Astrocyte of the cerebellum (primary cell): Measurements from ENCODE around the gene TUBE1.

Source experiments
- DNase-seq: peaks from one replicate; pipeline ENCODE4 v3.0.0-alpha.2; 2011; ENCODE audit warnings: low read depth
- H3K4me3 ChIP-seq: 2 replicates; pipeline ENCODE4 v1.5.1; 2011; ENCODE audit warnings: mild to moderate bottlenecking, low read depth, low read length, moderate library complexity
- in situ Hi-C: cut with HindIII; loops from 2 replicates; pipeline ENCODE4 v1.10.0; 2017; ENCODE audit warnings: low sequenced_read_pairs
- TF ChIP-seq, protein P1 (sequence below): IDR thresholded peaks from 2 replicates; pipeline ENCODE4 v1.5.1; 2012; ENCODE audit warnings: low read length, low read depth, moderate library complexity, mild to moderate bottlenecking; ENCODE audit errors: missing control alignments

The TUBE1 gene

DNA sequence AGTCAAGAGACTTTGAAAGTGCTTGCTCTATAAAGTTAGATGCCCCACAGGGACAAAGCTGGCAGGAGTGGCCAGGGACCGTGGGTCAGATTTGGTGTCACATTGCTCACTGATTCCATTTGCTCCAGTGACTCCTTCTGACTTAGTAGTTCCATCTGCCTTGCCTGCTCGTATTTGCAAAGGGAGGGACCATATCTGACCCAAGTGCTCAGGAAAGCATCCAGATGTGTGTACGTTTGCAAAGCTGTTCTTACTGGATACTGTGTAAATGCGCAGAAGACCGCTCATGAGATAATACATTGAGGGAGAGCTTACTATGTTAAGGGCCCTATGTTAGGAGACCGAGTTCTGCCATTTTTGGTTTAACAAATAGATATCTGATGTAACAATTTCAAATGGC is 54.6 kb downstream of the TUBE1 start:
- H3K4me3 ChIP-seq = no peak overlapping the region
- DNase-seq = no peak
- in situ Hi-C loops = no loop called here
- TF ChIP-seq, protein P1, sequence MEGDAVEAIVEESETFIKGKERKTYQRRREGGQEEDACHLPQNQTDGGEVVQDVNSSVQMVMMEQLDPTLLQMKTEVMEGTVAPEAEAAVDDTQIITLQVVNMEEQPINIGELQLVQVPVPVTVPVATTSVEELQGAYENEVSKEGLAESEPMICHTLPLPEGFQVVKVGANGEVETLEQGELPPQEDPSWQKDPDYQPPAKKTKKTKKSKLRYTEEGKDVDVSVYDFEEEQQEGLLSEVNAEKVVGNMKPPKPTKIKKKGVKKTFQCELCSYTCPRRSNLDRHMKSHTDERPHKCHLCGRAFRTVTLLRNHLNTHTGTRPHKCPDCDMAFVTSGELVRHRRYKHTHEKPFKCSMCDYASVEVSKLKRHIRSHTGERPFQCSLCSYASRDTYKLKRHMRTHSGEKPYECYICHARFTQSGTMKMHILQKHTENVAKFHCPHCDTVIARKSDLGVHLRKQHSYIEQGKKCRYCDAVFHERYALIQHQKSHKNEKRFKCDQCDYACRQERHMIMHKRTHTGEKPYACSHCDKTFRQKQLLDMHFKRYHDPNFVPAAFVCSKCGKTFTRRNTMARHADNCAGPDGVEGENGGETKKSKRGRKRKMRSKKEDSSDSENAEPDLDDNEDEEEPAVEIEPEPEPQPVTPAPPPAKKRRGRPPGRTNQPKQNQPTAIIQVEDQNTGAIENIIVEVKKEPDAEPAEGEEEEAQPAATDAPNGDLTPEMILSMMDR = no peak

DNA sequence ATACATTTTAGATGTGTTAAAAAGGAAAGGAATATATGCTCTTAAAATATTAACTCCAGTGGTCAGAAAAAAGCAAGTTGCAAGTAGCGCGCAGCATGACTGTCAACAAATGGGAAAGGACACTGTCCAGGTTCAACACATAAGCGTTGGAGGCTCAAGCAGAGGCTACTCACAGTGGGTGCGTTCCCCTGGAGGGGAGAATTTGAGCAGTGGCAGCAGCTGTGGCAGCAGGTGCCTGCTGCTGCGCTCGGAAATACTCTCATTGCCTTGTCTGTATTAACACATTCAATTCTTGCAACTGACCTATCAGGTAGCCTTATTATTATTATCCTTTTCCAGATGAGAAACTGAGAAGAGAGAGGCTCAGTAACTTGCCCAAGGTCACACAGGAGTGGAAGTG is 55.3 kb downstream of the TUBE1 start:
- no peak overlapping the region for H3K4me3 ChIP-seq
- TF ChIP-seq, protein P1 = no peak
- DNase-seq = no peak
- in situ Hi-C loops = no loop called here

GRCh38 chr6:112030961-112031660 is 56.2 kb downstream of the TUBE1 start:
- TF ChIP-seq, protein P1 = no peak
- in situ Hi-C loops = no loop called here
- H3K4me3 ChIP-seq = no peak overlapping the region
- DNase-seq = no peak

DNA sequence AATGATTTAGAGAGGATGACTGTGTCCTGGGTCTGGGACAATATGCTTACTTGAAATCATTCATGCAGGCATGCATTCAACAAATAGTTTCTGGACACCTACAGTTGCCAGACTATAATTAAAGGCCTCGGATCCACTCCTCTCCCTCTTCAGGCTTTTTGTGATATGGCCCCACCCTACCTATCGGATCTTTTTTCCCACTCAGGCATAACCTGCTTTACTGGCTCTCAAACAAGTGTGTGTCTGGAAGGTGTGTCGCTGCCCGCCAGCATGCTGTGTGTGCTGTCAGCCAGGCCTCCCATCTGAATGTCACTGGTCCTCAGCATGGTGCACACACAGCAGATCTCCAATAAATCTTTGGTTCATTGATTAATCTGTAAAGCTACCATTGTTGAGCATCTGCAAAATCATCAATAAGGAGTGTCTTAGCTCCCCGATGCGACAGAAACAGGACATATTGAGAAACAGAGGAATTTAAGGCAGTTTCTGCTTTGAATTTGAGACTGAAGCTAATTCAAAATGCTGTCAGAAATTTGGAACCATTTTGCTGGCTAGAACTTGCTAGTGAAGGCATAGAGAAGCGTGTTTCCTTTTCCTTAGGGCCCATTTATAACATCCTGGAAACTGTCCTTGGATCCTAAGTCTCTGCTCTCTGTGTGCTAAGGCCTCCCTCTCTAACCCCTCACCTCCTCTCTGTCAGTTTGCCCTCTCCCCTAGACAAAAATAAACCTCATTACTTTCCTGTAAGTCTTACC is 56.9 kb downstream of the TUBE1 start:
- no peak overlapping the region for H3K4me3 ChIP-seq

DNA sequence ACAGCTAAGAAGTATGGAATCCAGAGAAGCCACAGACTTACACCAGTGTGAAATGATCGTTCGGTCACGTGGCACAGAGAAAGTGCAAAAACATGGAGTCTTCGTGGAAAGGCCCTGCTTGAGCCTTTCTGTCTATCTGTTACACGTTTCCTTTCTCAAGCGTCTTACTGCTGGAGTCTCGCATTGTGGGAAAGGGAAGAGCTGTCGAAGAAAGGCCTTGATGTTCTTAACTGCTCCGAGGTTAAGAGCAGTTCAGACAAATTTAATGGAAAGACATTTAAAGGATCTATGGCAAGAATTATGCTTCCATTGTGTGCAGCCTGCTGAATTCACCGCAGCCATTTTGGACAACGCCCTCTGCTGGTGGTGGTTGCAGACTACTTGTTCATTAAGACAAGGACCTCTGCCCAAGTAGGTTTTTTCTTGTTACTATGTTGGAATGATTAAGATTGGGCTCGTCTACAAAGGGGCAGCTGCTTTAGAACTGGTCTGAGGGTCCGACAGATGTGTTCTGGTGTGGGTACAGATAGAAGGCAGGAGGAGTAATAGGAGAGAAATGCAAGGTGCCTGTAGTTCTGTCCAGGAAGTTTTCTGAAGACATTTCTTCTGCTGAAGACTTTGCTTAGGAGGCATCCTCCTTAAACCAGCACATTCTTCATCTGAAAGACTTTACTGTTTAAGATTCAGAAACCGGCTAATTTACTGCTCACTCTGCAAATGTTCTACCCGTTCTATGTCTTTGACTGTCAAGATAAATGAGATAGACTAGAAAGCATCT is 58.0 kb downstream of the TUBE1 start:
- peak; percentile 41 for DNase-seq
- no peak overlapping the region for H3K4me3 ChIP-seq
- TF ChIP-seq, protein P1 = peak; percentile 73
- in situ Hi-C loops = loop anchor here (5.0 kb wide), 1 partner anchor 62 kb away; no protein-coding TSS in a partner anchor

More for the DNA sequence above, 56.9 kb downstream of the TUBE1 start:
- no peak for DNase-seq
- in situ Hi-C loops = no loop called here
- TF ChIP-seq, protein P1 = no peak

- no peak for DNase-seq
- TF ChIP-seq, protein P1 = no peak
- H3K4me3 ChIP-seq = no peak overlapping the region
- in situ Hi-C loops = loop anchor here (5.0 kb wide), 1 partner anchor 61 kb away; no protein-coding TSS in a partner anchor
Measured at GRCh38 chr6:112027942-112028674, 59.2 kb downstream of the TUBE1 start.
